Measurements from ENCODE around the gene MAML3. TPM values are rescaled to one million over a fixed set of nuclear protein-coding genes. Genes with fewer than 3 reads are reported as not detected.

The MAML3 gene
- total RNA-seq, 1 donor from 2014 or later, result 24.8 TPM

- TF ChIP-seq, protein P1, sequence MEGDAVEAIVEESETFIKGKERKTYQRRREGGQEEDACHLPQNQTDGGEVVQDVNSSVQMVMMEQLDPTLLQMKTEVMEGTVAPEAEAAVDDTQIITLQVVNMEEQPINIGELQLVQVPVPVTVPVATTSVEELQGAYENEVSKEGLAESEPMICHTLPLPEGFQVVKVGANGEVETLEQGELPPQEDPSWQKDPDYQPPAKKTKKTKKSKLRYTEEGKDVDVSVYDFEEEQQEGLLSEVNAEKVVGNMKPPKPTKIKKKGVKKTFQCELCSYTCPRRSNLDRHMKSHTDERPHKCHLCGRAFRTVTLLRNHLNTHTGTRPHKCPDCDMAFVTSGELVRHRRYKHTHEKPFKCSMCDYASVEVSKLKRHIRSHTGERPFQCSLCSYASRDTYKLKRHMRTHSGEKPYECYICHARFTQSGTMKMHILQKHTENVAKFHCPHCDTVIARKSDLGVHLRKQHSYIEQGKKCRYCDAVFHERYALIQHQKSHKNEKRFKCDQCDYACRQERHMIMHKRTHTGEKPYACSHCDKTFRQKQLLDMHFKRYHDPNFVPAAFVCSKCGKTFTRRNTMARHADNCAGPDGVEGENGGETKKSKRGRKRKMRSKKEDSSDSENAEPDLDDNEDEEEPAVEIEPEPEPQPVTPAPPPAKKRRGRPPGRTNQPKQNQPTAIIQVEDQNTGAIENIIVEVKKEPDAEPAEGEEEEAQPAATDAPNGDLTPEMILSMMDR (IDR thresholded peaks at IDR 0.05; ENCODE audit: unreplicated experiment), result no peak
- Mint-ChIP-seq H3K4me3 (no peak overlapping the region), H3K4me1 (peaks cover 9% of the 10 kb centered on the region), H3K36me3 (no peaks in the 10 kb centered on the region), H3K27me3 (ENCODE audit: low read depth) (no peaks in the 10 kb centered on the region), H3K9me3 (no peaks in the 10 kb centered on the region), H3K27ac (no peak overlapping the region)
- DNase-seq (ENCODE audit: low spot score in 2 of 2, unreplicated experiment in 2 of 2), result no peak
These were observed 40.3 kb downstream of the MAML3 start for GRCh38 chr4:140113653-140114052.

DNA sequence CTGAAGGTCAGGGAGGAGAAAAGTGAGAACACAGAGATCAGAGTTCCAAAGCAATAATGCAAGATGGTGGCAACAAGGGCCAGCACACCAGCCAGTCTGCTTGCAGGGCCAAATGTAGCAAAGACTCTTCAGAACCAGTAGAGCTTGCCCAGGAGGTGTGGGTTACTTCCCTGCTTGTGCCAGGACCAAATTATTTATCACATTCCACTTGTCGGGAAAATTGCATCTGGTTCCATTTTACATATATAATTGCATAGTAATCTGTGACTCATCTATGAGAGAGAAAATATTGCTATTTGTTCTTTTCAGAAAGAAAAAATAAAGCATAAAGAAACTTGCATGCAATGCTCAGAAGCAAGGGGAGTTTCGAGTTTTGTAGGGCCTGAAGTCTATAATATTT is 41.4 kb downstream of the MAML3 start:
- no peaks in the 10 kb centered on the region for H3K9me3 Mint-ChIP-seq
- no peak overlapping the region for H3K27ac Mint-ChIP-seq
- TF ChIP-seq, protein P1 (IDR thresholded peaks at IDR 0.05; ENCODE audit: unreplicated experiment), result no peak
- DNase-seq (ENCODE audit: low spot score in 2 of 2, unreplicated experiment in 2 of 2), result no peak
- H3K27me3 Mint-ChIP-seq (ENCODE audit: low read depth), result no peaks in the 10 kb centered on the region
- no peaks in the 10 kb centered on the region for H3K36me3 Mint-ChIP-seq
- no peak overlapping the region for H3K4me3 Mint-ChIP-seq
- peaks cover 11% of the 10 kb centered on the region for H3K4me1 Mint-ChIP-seq

DNA sequence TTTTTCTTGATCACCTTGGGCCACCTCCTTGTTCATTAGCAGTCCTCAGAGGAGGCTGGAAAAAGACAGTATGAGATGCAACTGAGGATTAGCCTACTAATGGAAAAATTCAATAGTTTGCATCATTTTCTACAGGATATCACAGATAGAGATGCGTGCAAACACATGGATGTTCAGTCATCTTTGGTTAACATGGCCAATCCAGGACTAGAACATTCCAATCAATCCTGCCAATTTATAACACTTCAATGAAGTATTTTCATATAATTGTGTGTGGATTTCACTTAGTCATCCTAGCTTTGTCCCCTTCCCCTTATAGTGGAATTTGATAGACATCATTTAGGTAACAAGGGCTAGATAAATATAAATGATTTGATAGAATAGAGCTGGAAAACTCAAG is 42.7 kb downstream of the MAML3 start:
- DNase-seq (ENCODE audit: low spot score in 2 of 2, unreplicated experiment in 2 of 2), result no peak
- Mint-ChIP-seq H3K9me3 (no peaks in the 10 kb centered on the region), H3K27me3 (ENCODE audit: low read depth) (no peaks in the 10 kb centered on the region), H3K4me1 (peaks cover 9% of the 10 kb centered on the region), H3K27ac (no peak overlapping the region), H3K4me3 (no peak overlapping the region), H3K36me3 (no peaks in the 10 kb centered on the region)
- TF ChIP-seq, protein P1 (IDR thresholded peaks at IDR 0.05; ENCODE audit: unreplicated experiment), result no peak

DNA sequence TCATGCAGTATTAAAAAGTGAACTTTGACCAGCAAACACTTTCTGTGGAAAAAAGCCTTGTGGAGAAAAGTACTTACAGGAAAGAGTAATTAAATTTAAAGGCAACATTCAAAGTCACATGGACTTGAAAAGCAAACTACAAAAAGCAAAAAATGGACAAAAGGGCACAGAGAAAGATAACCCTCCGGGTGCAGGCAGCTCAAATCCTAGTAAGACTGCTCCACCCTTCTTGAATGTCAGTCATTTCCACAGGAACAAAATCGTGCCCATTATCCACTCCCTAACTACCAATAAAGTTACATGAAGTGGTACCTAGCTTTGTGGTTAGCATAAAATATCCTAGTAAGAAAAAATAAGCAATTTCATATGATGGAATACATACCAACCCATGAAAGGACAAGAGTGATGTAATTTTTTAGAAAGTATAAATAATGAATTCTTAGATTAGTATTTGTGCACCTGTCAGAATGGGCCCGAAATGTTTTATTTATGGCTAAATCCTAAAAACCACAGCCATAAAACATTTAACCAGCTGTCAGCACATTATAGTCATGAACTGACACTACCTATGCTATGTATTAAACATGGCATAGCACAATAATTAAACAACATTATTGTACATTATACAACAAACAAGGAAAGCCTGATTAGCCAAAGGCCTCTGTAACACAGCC is 43.3 kb downstream of the MAML3 start:
- Mint-ChIP-seq H3K27me3 (ENCODE audit: low read depth) (no peaks in the 10 kb centered on the region), H3K27ac (no peak overlapping the region), H3K4me1 (peaks cover 9% of the 10 kb centered on the region), H3K4me3 (no peak overlapping the region), H3K9me3 (no peaks in the 10 kb centered on the region), H3K36me3 (no peaks in the 10 kb centered on the region)
- DNase-seq (ENCODE audit: low spot score in 2 of 2, unreplicated experiment in 2 of 2), result no peak
- TF ChIP-seq, protein P1 (IDR thresholded peaks at IDR 0.05; ENCODE audit: unreplicated experiment), result no peak

- H3K36me3 Mint-ChIP-seq, result no peaks in the 10 kb centered on the region
- no peak for DNase-seq (ENCODE audit: low spot score in 2 of 2, unreplicated experiment in 2 of 2)
- H3K27me3 Mint-ChIP-seq (ENCODE audit: low read depth), result no peaks in the 10 kb centered on the region
- H3K27ac Mint-ChIP-seq, result no peak overlapping the region
- H3K4me1 Mint-ChIP-seq, result peaks cover 9% of the 10 kb centered on the region
- TF ChIP-seq, protein P1 (IDR thresholded peaks at IDR 0.05; ENCODE audit: unreplicated experiment), result no peak
- H3K9me3 Mint-ChIP-seq, result no peaks in the 10 kb centered on the region
- no peak overlapping the region for H3K4me3 Mint-ChIP-seq
These were observed 44.2 kb downstream of the MAML3 start for GRCh38 chr4:140109737-140110136.

Data from mesothelial cell of epicardium (in vitro differentiated cells).